HepG2 (cell line): ENCODE measurements around the gene PLET1. TPM values are rescaled to one million over a fixed set of nuclear protein-coding genes. Genes with fewer than 3 reads are reported as not detected.

Experiments
- ATAC-seq: fragments of 200-7000 bp; cut with Tn5 transposase; 3 replicates; pipeline ENCODE4 v1.9.1; 2020; ENCODE audit warnings: mild to moderate bottlenecking, moderate library complexity
- BruUV-seq: library from RNA; stranded (reverse); fragments of 400-500 nt; replicated peaks from 2 replicates; lab custom pipeline; 2021; lab: Mats Ljungman, UMichigan
- CTCF ChIA-PET: fragments of 300-600 bp; formaldehyde crosslinking; extraction: SDS; loops from one replicate; lab custom pipeline; 2021; ENCODE audit warnings: low total read pairs, inconsistent platforms, low intra/inter-chr PET ratio; lab: Yijun Ruan, JAX
- POLR2A ChIA-PET: fragments of 350-600 bp; sonication (Branson Sonifier 250); formaldehyde crosslinking; loops from one replicate; lab custom pipeline; 2020; ENCODE audit warnings: antibody characterized with exemption, inconsistent platforms; lab: Yijun Ruan, JAX
- DNase-seq: peaks from one replicate; pipeline ENCODE4 v3.0.0-alpha.2; 2015; ENCODE audit warnings: low spot score
- FAIRE-seq: peaks from 3 replicates; lab custom pipeline; 2011; peaks lifted over from hg19 to GRCh38; lab: Jason Lieb, UNC
- H2AFZ ChIP-seq: one replicate; pipeline ENCODE4 v1.6.1; 2011; ENCODE audit warnings: low read length, inconsistent platforms
- H3K27ac ChIP-seq: fragments of 300-600 bp; 3 replicates; pipeline ENCODE4 v1.8.0; 2011; ENCODE audit warnings: mixed run types, mild to moderate bottlenecking, mixed read lengths, low read length, inconsistent platforms; ENCODE audit not compliant: insufficient read depth; ENCODE audit errors: extremely low read length
- H3K27me3 ChIP-seq, 2 experiments: fragments of 200-600 bp in 1 of 2; 2 replicates in 1 of 2; 3 replicates in 1 of 2; pipeline versions ENCODE4 v1.6.0 to v1.8.0; 2011; ENCODE audit warnings: low read length in 2 of 2, mild to moderate bottlenecking in 2 of 2, moderate library complexity in 2 of 2, inconsistent platforms in 1 of 2; ENCODE audit not compliant: insufficient read depth in 2 of 2, control insufficient read depth in 1 of 2
- H3K36me3 ChIP-seq, 2 experiments: fragments of 200-600 bp in 1 of 2; replicated peaks in 1 of 2; 2 replicates in 1 of 2; 3 replicates in 1 of 2; pipeline versions ENCODE4 v1.5.1 to v1.8.0; 2011; ENCODE audit warnings: low read length in 2 of 2, inconsistent platforms in 1 of 2; ENCODE audit not compliant: insufficient read depth in 2 of 2, control insufficient read depth in 1 of 2
- H3K4me1 ChIP-seq: 2 replicates; pipeline ENCODE4 v1.5.1; 2012; ENCODE audit warnings: low read length, inconsistent platforms; ENCODE audit not compliant: insufficient read depth
- H3K4me2 ChIP-seq: 2 replicates; pipeline ENCODE4 v1.6.0; 2011; ENCODE audit warnings: low read depth, low read length, inconsistent platforms
- H3K4me3 ChIP-seq, 3 experiments: fragments of 200-600 bp in 1 of 3; sonication (generic), shearing (Covaris generic) in 1 of 3; replicated peaks in 1 of 3; 2 replicates each; pipeline ENCODE4 v1.5.1; 2011 to 2016; ENCODE audit warnings: low read length in 3 of 3, inconsistent platforms in 2 of 3, low read depth in 2 of 3, mild to moderate bottlenecking in 2 of 3, control low read depth in 1 of 3, mixed read lengths in 1 of 3; ENCODE audit not compliant: insufficient read depth in 1 of 3
- H3K79me2 ChIP-seq: one replicate; pipeline ENCODE4 v1.6.1; 2011; ENCODE audit warnings: low read length, inconsistent platforms; ENCODE audit not compliant: insufficient read depth
- H3K9ac ChIP-seq: 2 replicates; pipeline ENCODE4 v1.6.0; 2011; ENCODE audit warnings: mild to moderate bottlenecking, low read depth, low read length, inconsistent platforms; ENCODE audit not compliant: insufficient read depth
- H3K9me3 ChIP-seq: 2 replicates; pipeline ENCODE4 v1.5.1; 2012; ENCODE audit warnings: mild to moderate bottlenecking, low read length
- H4K20me1 ChIP-seq: 2 replicates; pipeline ENCODE4 v1.6.0; 2011; ENCODE audit warnings: inconsistent platforms, mild to moderate bottlenecking, low read length, moderate library complexity; ENCODE audit not compliant: insufficient read depth
- BCL3 ChIP-seq: sonication (generic); formaldehyde crosslinking; IDR thresholded peaks from 2 replicates; pipeline ENCODE4 v1.5.1; 2020; ENCODE audit warnings: mild to moderate bottlenecking, missing genetic modification reagents, moderate library complexity
- CHD4 ChIP-seq: fragments of 200-600 bp; sonication (generic); IDR thresholded peaks from 2 replicates; pipeline ENCODE4 v1.7.0; 2017; ENCODE audit warnings: mild to moderate bottlenecking, low read length, borderline replicate concordance
- CREB3 ChIP-seq: sonication (generic); formaldehyde crosslinking; IDR thresholded peaks from 2 replicates; pipeline ENCODE4 v1.5.0; 2020; ENCODE audit warnings: missing genetic modification reagents
- CREM ChIP-seq, 2 experiments: sonication (generic) in 1 of 2; formaldehyde crosslinking in 1 of 2; IDR thresholded peaks; 2 replicates each; pipeline versions ENCODE4 v1.4.0 to v1.6.1; 2016 to 2020; ENCODE audit warnings: antibody characterized with exemption in 1 of 2, mild to moderate bottlenecking in 1 of 2, missing genetic modification reagents in 1 of 2
- FOXK2 ChIP-seq: fragments of 450-650 bp; IDR thresholded peaks from 2 replicates; pipeline ENCODE4 v1.6.1; 2016
- GLMP ChIP-seq: sonication (generic); formaldehyde crosslinking; IDR thresholded peaks from 2 replicates; pipeline ENCODE4 v1.9.0; 2021; ENCODE audit warnings: missing genetic modification reagents, mild to moderate bottlenecking, borderline replicate concordance
- HNRNPL ChIP-seq: fragments of 200-400 bp; formaldehyde crosslinking; IDR thresholded peaks from 2 replicates; pipeline ENCODE4 v1.6.1; 2017; ENCODE audit warnings: mild to moderate bottlenecking, low read depth, low read length
- MAX ChIP-seq: IDR thresholded peaks from 2 replicates; pipeline ENCODE4 v1.6.1; 2012; ENCODE audit warnings: inconsistent platforms
- MYNN ChIP-seq: sonication (generic); formaldehyde crosslinking; IDR thresholded peaks from 2 replicates; pipeline ENCODE4 v1.4.0; 2020; ENCODE audit warnings: mild to moderate bottlenecking, low read depth, missing genetic modification reagents
- PPARG ChIP-seq: conservative IDR thresholded peaks from 2 replicates; pipeline ENCODE4 v1.6.1; 2016; ENCODE audit warnings: missing biosample characterization, missing genetic modification reagents
- RBAK ChIP-seq: sonication (generic); formaldehyde crosslinking; IDR thresholded peaks from 2 replicates; pipeline ENCODE4 v1.5.1; 2020; ENCODE audit warnings: mild to moderate bottlenecking, missing genetic modification reagents
- SMC3 ChIP-seq: IDR thresholded peaks from 2 replicates; pipeline ENCODE4 v1.6.1; 2011; ENCODE audit warnings: low read length, improper control_type of control experiment
- ZNF382 ChIP-seq: sonication (generic); formaldehyde crosslinking; IDR thresholded peaks from 2 replicates; pipeline ENCODE4 v1.5.0; 2020; ENCODE audit warnings: missing genetic modification reagents, mild to moderate bottlenecking, borderline replicate concordance
- ZNF563 ChIP-seq: sonication (generic); formaldehyde crosslinking; IDR thresholded peaks from 2 replicates; pipeline ENCODE4 v1.8.0; 2022; ENCODE audit warnings: mild to moderate bottlenecking, moderate library complexity, missing genetic modification reagents
- ZSCAN12 ChIP-seq: sonication (generic); formaldehyde crosslinking; IDR thresholded peaks from 2 replicates; pipeline ENCODE4 v1.9.0; 2021; ENCODE audit warnings: mild to moderate bottlenecking, missing genetic modification reagents
- ZSCAN25 ChIP-seq: sonication (generic); formaldehyde crosslinking; IDR thresholded peaks from 2 replicates; pipeline ENCODE4 v1.8.0; 2022; ENCODE audit warnings: mild to moderate bottlenecking, missing genetic modification reagents
- WGBS: methylation state at CpG from one replicate; pipeline ENCODE4 v1.1.6; 2017; ENCODE audit warnings: low lambda C conversion rate; 5-methylcytosine and 5-hydroxymethylcytosine counted together
- in situ Hi-C: cut with HindIII; loops from 2 replicates; pipeline ENCODE4 v1.10.0; 2017; ENCODE audit warnings: low pct_unique_long_range_greater_than_20kb; ENCODE audit not compliant: extremely low pct_ligation_motif_present
- intact Hi-C: fragments of 100-400 bp; cut with micrococcal nuclease; formaldehyde crosslinking; loops from one replicate; pipeline ENCODE4 v1.10.0; 2022; ENCODE audit not compliant: unreplicated experiment
- polyA plus RNA-seq, 8 experiments: library from polyadenylated mRNA; depleted of rRNA in 3 of 8; stranded (reverse) in 7 of 8; unstranded in 1 of 8; fragments of >200 nt; fragmentation: Illumina TruSeq in 4 of 8; extraction: Trizol in 4 of 8; gene quantifications; 2 replicates each; pipeline versions ENCODE4 v1.2.1 to v1.2.3, GENCODE V29; 2011 to 2016; ENCODE audit warnings: low read depth in 4 of 8, missing spikeins in 1 of 8, mixed read lengths in 1 of 8; ENCODE audit not compliant: insufficient read depth in 1 of 8
- total RNA-seq, 5 experiments: library from RNA; depleted of rRNA; stranded (reverse); fragments of >200 nt; fragmentation: Illumina TruSeq; extraction: Trizol; gene quantifications; 2 replicates each; pipeline ENCODE4 v1.2.3, GENCODE V29; 2016; ENCODE audit warnings: low read depth in 1 of 5

PLET1 gene
- total and polyA plus RNA-seq, 2 of the 13 experiments (the other 11 are each of a cell fraction or from before 2014, with no cell fraction given): not detected

- H3K4me2 ChIP-seq: no peak overlapping the region
- H3K36me3 ChIP-seq: no peaks in the 10 kb centered on the region
- no peak overlapping the region for H3K4me3 ChIP-seq
- ATAC-seq (no peak), DNase-seq (no peak), FAIRE-seq (no peak)
- BruUV-seq: no TSS peak
- H3K27me3 ChIP-seq: no peaks in the 10 kb centered on the region
- ChIA-PET CTCF (no interaction called here), POLR2A (no interaction called here)
- peaks cover 11% of the 10 kb centered on the region for H3K4me1 ChIP-seq
- in situ Hi-C loops (loop anchor here (10.0 kb wide), 1 partner anchor 344 kb away; no protein-coding TSS in a partner anchor), intact Hi-C loops (loop anchor here (10.0 kb wide), 1 partner anchor 1074 kb away; no protein-coding TSS in a partner anchor)
- H3K27ac ChIP-seq: no peak overlapping the region
- H3K9ac ChIP-seq: no peak overlapping the region
- TF ChIP-seq ZSCAN25 (CRISPR knock-in tag) (no peak), HNRNPL (no peak), BCL3 (CRISPR knock-in tag) (no peak), PPARG (CRISPR knock-in tag) (no peak), ZSCAN12 (no peak), CREM (IDR thresholded peaks at IDR 0.05) (no peak), CREM (CRISPR knock-in tag; IDR thresholded peaks at IDR 0.05) (no peak)
- no peaks in the 10 kb centered on the region for H3K79me2 ChIP-seq
- 7% methylated on average over 1 of the region's 1 CpG for WGBS
- H3K9me3 ChIP-seq: no peaks in the 10 kb centered on the region
- H4K20me1 ChIP-seq: no peaks in the 10 kb centered on the region
- H2AFZ ChIP-seq: no peak overlapping the region
Measured at GRCh38 chr11:112210890-112211289, 49.8 kb downstream of the PLET1 start.

- POLR2A ChIA-PET: no interaction called here
- no peak overlapping the region for H3K4me3 ChIP-seq
- 73% methylated on average over 23 of the region's 23 CpGs for WGBS
- TF ChIP-seq MYNN (CRISPR knock-in tag) (no peak), CREB3 (CRISPR knock-in tag) (no peak), GLMP (no peak), RBAK (CRISPR knock-in tag) (no peak), CHD4 (no peak), MAX (no peak), SMC3 (no peak), FOXK2 (no peak), ZNF382 (CRISPR knock-in tag) (no peak), ZNF563 (CRISPR knock-in tag) (no peak)
Measured at GRCh38 chr11:112206071-112206470, 54.6 kb downstream of the PLET1 start.

More at GRCh38 chr11:112206071-112206470, 54.6 kb downstream of the PLET1 start:
- H3K27ac ChIP-seq: no peak overlapping the region
- H4K20me1 ChIP-seq: no peaks in the 10 kb centered on the region
- no peaks in the 10 kb centered on the region for H3K4me1 ChIP-seq
- no peak for DNase-seq
- FAIRE-seq: no peak
- in situ Hi-C loops: no loop called here
- H3K36me3 ChIP-seq: no peaks in the 10 kb centered on the region
- intact Hi-C loops: no loop called here
- CTCF ChIA-PET: no interaction called here
- no peaks in the 10 kb centered on the region for H3K79me2 ChIP-seq
- no TSS peak for BruUV-seq
- H3K27me3 ChIP-seq: no peaks in the 10 kb centered on the region
- no peak overlapping the region for H3K4me2 ChIP-seq
- H3K9me3 ChIP-seq: no peaks in the 10 kb centered on the region
- no peak overlapping the region for H2AFZ ChIP-seq
- no peak overlapping the region for H3K9ac ChIP-seq
- ATAC-seq: no peak
